Caco-2 (cell line): ENCODE results near the gene KRT6C. TPM values are rescaled to one million over a fixed set of nuclear protein-coding genes. Genes with fewer than 3 reads are reported as not detected.

Source experiments
- BruUV-seq: library from RNA; stranded (reverse); fragments of 400-500 nt; replicated peaks from 2 replicates; lab custom pipeline; 2021; lab: Mats Ljungman, UMichigan
- CTCF ChIA-PET: fragments of 300-600 bp; sonication (Branson Sonifier 250); formaldehyde crosslinking; loops from one replicate; lab custom pipeline; 2022; ENCODE audit warnings: antibody characterized with exemption; lab: Charles Lee
- POLR2A ChIA-PET: fragments of 300-600 bp; sonication (Branson Sonifier 250); formaldehyde crosslinking; loops from one replicate; lab custom pipeline; 2022; ENCODE audit warnings: antibody characterized with exemption; lab: Charles Lee
- DNase-seq, 2 experiments: peaks; one replicate each; pipeline versions ENCODE4 v3.0.0 to v3.0.0-alpha.2; 2020 to 2022
- H3K27me3 ChIP-seq: replicated peaks from 2 replicates; pipeline ENCODE4 v1.6.0; 2011; ENCODE audit warnings: low read length; ENCODE audit not compliant: control insufficient read depth, insufficient read depth
- H3K36me3 ChIP-seq: 2 replicates; pipeline ENCODE4 v1.5.1; 2011; ENCODE audit warnings: low read length; ENCODE audit not compliant: control insufficient read depth, insufficient read depth
- H3K4me1 ChIP-seq: fragments of 250-450 bp; sonication (Bioruptor Pico); 2 replicates; pipeline ENCODE4 v1.5.1; 2020; ENCODE audit warnings: mild to moderate bottlenecking
- H3K4me3 ChIP-seq: 2 replicates; pipeline ENCODE4 v1.5.1; 2011; ENCODE audit warnings: low read depth, mild to moderate bottlenecking, control low read depth, low read length
- H3K9me3 ChIP-seq: fragments of 250-450 bp; sonication (Bioruptor Pico); 2 replicates; pipeline ENCODE4 v1.5.1; 2020; ENCODE audit warnings: mild to moderate bottlenecking, moderate library complexity
- H3K27ac Mint-ChIP-seq: one replicate; pipeline ENCODE4 v1.8.0; 2022; ENCODE audit warnings: mixed read lengths; ENCODE audit not compliant: unreplicated experiment
- H3K27me3 Mint-ChIP-seq: one replicate; pipeline ENCODE4 v1.8.0; 2022; ENCODE audit warnings: mixed read lengths; ENCODE audit not compliant: insufficient read depth, unreplicated experiment
- H3K36me3 Mint-ChIP-seq: one replicate; pipeline ENCODE4 v1.8.0; 2022; ENCODE audit warnings: mild to moderate bottlenecking, mixed read lengths; ENCODE audit not compliant: insufficient read depth, unreplicated experiment
- H3K4me1 Mint-ChIP-seq: one replicate; pipeline ENCODE4 v1.8.0; 2022; ENCODE audit warnings: low read depth, mixed read lengths; ENCODE audit not compliant: unreplicated experiment
- H3K4me3 Mint-ChIP-seq: one replicate; pipeline ENCODE4 v1.8.0; 2022; ENCODE audit warnings: mild to moderate bottlenecking, moderate library complexity, mixed read lengths; ENCODE audit not compliant: unreplicated experiment
- H3K9me3 Mint-ChIP-seq: one replicate; pipeline ENCODE4 v1.8.0; 2022; ENCODE audit warnings: mixed read lengths; ENCODE audit not compliant: unreplicated experiment
- CTCF ChIP-seq, 2 experiments: fragments of 200-600 bp in 1 of 2; IDR thresholded peaks; 1 replicate in 1 of 2; 2 replicates in 1 of 2; pipeline versions ENCODE4 v1.5.1 to v1.8.0; 2011 to 2022; ENCODE audit warnings: antibody characterized with exemption in 1 of 2, control low read depth in 1 of 2, inconsistent platforms in 1 of 2, low read depth in 1 of 2, low read length in 1 of 2, mild to moderate bottlenecking in 1 of 2, moderate library complexity in 1 of 2; ENCODE audit not compliant: insufficient read depth in 1 of 2, severe bottlenecking in 1 of 2, unreplicated experiment in 1 of 2
- intact Hi-C: fragments of 100-400 bp; cut with micrococcal nuclease; formaldehyde crosslinking; loops from one replicate; pipeline ENCODE4 v1.10.0; 2022; ENCODE audit not compliant: unreplicated experiment
- total RNA-seq: library from RNA; stranded (reverse); gene quantifications from 2 replicates; pipeline ENCODE4 v1.2.3, GENCODE V29; 2022

The KRT6C gene
- total RNA-seq, 1 experiment from 2014 or later, result not detected

GRCh38 chr12:52499806-52500560, 26.4 kb upstream of the KRT6C start:
- Mint-ChIP-seq H3K4me1 (peaks cover 7% of the 10 kb centered on the region), H3K36me3 (no peaks in the 10 kb centered on the region), H3K27ac (no peak overlapping the region), H3K27me3 (no peaks in the 10 kb centered on the region), H3K9me3 (peaks cover 6% of the 10 kb centered on the region), H3K4me3 (no peak overlapping the region)
- no peak for TF ChIP-seq CTCF (IDR thresholded peaks at IDR 0.05; ENCODE audit: insufficient read depth in 1 of 2, low read depth in 1 of 2, low read length in 1 of 2, severe bottlenecking in 1 of 2, unreplicated experiment in 1 of 2)
- ChIA-PET POLR2A (no interaction called here), CTCF (no interaction called here)
- H3K4me1 ChIP-seq, result peaks cover 13% of the 10 kb centered on the region
- H3K4me3 ChIP-seq, result no peak overlapping the region
- no peak for DNase-seq
- no peaks in the 10 kb centered on the region for H3K9me3 ChIP-seq
- H3K36me3 ChIP-seq, result no peaks in the 10 kb centered on the region
- BruUV-seq, result no TSS peak
- H3K27me3 ChIP-seq, result no peaks in the 10 kb centered on the region
- intact Hi-C loops, result no loop called here

DNA sequence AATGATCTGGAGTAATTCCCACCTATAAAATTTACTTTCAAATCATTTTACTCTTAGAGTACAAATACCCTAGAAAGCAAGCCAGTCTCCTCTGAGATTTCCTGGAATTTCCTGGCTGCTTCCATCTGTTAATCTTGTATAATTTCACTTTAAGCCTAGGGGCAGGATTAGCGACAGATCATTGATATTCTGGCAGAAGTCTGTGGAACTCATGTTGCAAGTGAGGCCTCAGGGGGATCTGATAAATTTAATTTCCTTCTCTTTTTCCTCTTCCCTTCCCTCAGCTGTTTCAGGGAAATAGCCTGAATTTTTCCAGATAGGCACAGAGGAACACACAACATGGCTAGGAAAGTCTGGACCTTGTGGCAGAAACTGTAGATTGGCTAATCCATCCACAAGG, 25.3 kb upstream of the KRT6C start:
- no peak for DNase-seq
- no peaks in the 10 kb centered on the region for H3K27me3 Mint-ChIP-seq
- no peaks in the 10 kb centered on the region for H3K36me3 Mint-ChIP-seq
- H3K4me3 Mint-ChIP-seq, result no peak overlapping the region
- peaks cover 6% of the 10 kb centered on the region for H3K9me3 Mint-ChIP-seq
- Histone ChIP-seq H3K4me1 (peaks cover 18% of the 10 kb centered on the region), H3K27me3 (no peaks in the 10 kb centered on the region), H3K9me3 (no peaks in the 10 kb centered on the region), H3K36me3 (no peaks in the 10 kb centered on the region), H3K4me3 (no peak overlapping the region)
- CTCF ChIA-PET, result no interaction called here
- H3K4me1 Mint-ChIP-seq, result peaks cover 7% of the 10 kb centered on the region
- no TSS peak for BruUV-seq
- H3K27ac Mint-ChIP-seq, result no peak overlapping the region
- intact Hi-C loops, result no loop called here
- no peak for TF ChIP-seq CTCF (IDR thresholded peaks at IDR 0.05; ENCODE audit: insufficient read depth in 1 of 2, low read depth in 1 of 2, low read length in 1 of 2, severe bottlenecking in 1 of 2, unreplicated experiment in 1 of 2)
- POLR2A ChIA-PET, result no interaction called here

GRCh38 chr12:52497975-52498374, 24.4 kb upstream of the KRT6C start:
- Histone ChIP-seq H3K4me3 (no peak overlapping the region), H3K27me3 (no peaks in the 10 kb centered on the region), H3K9me3 (no peaks in the 10 kb centered on the region), H3K4me1 (peaks cover 18% of the 10 kb centered on the region), H3K36me3 (no peaks in the 10 kb centered on the region)
- ChIA-PET CTCF (no interaction called here), POLR2A (no interaction called here)
- Mint-ChIP-seq H3K4me3 (no peak overlapping the region), H3K27me3 (no peaks in the 10 kb centered on the region), H3K36me3 (no peaks in the 10 kb centered on the region), H3K9me3 (peaks cover 6% of the 10 kb centered on the region), H3K4me1 (peaks cover 7% of the 10 kb centered on the region), H3K27ac (no peak overlapping the region)
- BruUV-seq, result no TSS peak
- no peak for TF ChIP-seq CTCF (IDR thresholded peaks at IDR 0.05; ENCODE audit: insufficient read depth in 1 of 2, low read depth in 1 of 2, low read length in 1 of 2, severe bottlenecking in 1 of 2, unreplicated experiment in 1 of 2)
- intact Hi-C loops, result no loop called here
- DNase-seq, result no peak
